RPMI8226 (cell line): Measurements from ENCODE around the gene SLX4IP.

Source experiments
- DNase-seq: peaks from one replicate; pipeline ENCODE4 v3.0.0-alpha.2; 2015

Gene SLX4IP

DNA sequence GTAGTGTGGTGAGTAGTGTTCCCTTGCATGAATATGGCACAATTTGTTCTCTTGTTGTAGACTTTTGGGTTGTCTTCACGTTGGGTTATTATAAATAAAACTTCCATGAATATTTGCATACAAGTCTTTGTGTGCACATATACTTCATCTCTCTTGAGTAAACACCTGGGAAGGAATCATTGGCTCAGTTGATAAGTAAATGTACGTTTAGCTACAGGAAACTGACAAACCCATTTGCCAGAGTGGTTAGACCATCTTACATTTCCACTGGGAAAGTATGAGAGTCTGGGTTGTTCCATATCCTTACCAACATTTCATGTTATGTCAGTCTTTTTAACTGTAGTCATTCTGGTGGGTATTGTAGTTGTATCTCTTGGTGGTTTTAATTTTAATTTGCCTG, 119.2 kb downstream of the SLX4IP start:
- DNase-seq, result no peak

GRCh38 chr20:10555393-10555792, 120.3 kb downstream of the SLX4IP start:
- no peak for DNase-seq

DNA sequence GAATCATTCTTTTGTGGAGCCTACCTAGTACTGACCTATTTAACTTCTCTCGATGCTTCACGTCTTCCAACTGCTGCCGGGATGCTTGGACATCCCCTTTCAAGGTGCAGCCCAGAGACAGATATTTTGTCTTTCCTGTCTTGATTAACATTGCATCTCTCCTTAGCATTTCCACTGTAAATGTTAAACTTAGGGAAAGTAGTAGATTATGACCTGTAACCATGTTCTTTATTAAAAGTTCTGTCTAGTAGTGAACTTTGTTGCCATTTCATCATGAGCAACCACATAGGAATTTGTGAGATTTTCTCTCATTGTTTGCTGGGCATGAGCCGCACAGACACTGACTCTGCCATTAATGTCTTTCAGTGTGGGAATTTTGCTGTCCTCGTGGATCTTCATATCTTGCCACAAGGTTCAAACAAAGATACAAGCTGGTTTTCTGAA, 120.8 kb downstream of the SLX4IP start:
- DNase-seq, result no peak

DNA sequence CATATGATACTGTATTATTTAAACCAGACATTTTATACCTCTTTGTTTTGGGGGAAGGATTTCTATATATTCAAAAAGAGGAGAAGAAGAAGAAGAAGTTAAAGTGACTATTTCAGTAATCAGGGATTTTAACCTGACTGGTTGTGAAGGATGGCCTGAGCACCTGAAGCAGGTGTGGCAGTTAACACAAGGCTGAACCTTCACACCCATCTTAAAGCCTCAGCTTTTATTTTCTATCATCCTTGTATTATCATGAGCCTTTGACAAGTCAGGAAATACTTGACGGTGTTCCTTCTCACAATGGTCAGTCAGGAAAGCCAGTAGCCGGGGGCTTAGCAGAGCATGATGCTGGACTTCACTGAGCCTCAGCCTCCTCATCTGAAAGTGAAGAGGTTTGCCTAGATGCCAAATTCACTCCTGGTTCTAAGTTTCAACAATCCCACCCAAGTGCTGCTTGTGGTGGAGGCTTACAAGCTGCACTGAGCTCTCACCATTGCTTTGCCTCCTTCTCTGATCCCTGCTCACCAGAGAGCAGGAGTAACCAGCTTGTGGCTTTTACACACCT, 121.5 kb downstream of the SLX4IP start:
- no peak for DNase-seq

GRCh38 chr20:10557685-10558084, 122.6 kb downstream of the SLX4IP start:
- DNase-seq, result no peak

DNA sequence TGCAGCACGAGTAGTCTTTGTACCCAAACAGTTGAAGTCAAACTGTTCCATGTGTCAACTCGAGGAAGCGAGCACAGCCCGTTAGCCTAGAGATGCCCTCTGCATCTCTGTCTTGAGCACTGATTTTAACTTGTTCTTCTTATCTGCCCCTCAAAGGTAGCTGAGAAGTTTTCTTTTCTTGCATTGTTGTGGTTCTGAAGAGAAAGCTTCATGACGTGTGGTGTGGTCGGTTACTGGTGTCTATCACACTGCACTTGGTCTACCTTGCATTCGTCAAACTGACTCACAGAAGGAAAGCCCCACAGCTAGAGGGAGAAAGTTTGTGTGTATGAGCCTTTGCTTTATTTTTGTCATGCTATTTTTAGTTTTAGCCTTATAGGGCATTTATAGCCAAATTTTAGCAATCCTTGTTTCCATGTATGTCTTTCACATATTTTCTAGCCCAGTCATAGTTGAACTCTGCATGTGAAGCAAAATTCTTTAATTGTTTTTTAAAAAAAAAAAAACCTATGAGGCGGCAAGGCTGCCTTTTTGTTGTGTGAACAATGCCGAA, 123.6 kb downstream of the SLX4IP start:
- no peak for DNase-seq

GRCh38 chr20:10559266-10559665, 124.2 kb downstream of the SLX4IP start:
- no peak for DNase-seq

DNA sequence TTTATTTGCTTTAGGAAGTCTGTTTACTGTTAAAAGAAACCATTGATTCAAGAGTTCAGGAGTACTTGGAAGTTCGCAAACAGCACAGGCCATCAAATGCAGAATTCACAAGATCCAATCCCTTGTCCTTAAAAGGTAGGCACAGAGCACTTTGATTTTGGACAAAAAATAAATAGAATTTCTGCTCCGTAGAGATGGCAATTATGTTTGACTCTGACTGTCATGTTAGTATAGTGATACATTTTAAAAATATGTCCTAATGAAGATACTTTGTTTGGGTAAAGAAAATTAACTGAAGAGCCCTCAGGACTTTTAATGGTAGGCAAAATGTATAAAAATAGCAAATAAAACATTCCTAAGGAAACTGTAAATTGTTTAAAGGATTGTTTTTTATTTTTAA, 125.6 kb downstream of the SLX4IP start:
- no peak for DNase-seq

- DNase-seq, result no peak
These were observed 126.2 kb downstream of the SLX4IP start for GRCh38 chr20:10561302-10561701.

- no peak for DNase-seq
These were observed 127.8 kb downstream of the SLX4IP start for GRCh38 chr20:10562899-10563298.

DNA sequence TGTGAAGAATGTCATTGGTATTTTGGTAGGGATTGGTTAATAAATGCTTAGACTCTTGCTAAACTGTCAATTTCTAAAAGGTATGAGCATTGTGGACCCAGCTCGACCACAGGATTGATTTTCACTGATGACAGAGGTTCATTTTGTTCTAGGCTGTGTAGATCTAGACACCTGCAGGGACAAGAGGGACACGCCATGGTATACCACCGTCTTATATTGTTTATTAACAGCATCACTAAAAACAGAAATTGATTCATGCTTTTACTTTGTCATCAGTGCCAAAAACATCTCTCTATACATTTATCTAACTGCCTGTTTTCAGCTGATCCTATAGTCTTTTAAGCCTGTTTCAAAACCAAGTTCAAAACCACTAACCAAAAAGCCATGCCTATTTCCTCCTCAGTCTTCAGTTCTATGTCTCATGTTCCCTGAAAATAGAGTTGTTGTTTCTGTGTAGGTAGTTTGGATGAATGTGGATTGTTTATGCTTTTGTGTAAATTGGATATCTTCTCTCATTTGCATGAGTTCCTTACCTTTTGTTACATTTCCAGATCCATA, 128.9 kb downstream of the SLX4IP start:
- no peak for DNase-seq

DNA sequence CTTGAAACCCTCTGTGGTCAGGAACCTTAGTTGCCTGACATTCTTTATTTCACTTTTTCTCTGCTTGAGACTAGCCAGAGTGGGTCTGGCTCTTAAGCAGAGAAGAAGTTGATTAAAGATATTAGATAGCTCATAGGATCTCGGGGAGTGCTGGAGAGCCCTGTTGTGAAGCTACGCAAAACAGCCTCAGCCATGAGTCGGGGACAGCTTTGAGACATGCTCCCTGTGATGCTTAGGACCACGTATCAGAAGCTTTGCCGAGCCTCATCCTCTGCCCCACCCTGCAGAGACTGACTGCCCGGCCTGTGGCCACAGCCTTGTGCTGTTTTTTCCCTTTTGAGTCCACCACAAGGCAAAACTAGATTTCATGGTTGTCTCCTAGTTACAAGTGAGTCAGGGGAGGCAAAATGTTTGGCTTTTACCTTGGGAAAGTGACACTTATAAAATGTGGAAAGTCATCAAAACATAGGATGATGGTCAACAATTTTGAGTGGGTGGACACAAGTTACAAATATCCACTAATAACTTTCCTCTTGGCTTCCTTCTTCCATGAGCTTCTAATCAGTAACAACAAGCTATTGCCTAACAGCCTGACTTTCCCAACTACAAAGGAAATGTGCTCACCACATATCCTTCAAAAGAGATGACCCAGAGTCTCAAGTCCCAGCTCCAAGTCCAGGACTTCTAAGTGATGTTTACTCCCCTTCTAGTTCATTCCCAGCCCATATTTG, 130.3 kb downstream of the SLX4IP start:
- no peak for DNase-seq

DNA sequence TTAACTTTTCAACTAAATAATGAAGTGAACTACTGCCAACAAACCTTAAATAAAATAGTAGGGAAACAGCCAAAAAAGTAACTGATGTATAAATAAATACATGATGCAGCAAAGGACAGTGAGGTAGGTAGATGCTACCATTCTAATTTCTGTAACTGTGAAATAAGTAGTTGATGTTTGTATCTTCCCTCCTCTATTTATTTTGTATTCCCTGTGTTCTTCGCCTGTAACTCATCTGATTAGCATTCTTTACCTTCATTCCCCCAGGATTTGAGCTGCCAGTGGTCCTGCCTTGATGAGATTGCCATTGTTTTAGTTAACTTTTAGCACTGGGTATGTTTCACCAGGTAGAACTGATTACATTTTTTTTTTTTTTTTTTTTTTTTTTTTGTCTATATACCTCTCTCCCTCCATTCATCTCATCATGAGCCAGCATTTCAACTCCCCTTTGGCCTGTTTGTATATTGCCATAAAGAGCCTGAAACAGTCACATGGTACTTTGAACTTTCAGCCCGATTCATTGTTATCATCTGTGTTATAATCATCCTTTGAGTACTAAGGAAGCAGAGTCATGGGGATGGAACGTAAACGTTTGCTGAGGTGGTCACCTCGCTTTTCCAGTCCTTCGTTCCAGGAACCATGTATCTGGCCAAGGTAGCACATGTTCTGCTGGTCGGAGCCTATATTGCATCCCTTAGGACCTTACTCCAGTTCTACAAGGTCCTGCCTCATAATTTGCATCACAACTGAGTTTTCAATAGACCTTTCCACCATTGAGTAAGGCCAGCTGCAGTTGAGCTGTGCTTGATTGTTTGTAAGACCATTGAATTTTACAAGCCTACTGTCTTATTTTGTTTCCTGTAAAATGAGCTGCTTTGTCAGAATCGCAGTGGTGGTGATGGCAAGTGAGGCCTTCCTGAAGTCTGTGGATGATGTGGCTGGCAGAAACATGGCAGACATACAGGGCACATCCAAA, 131.1 kb downstream of the SLX4IP start:
- DNase-seq, result no peak

GRCh38 chr20:10568032-10568431, 132.9 kb downstream of the SLX4IP start:
- DNase-seq, result no peak

GRCh38 chr20:10571313-10571815, 136.3 kb downstream of the SLX4IP start:
- DNase-seq, result no peak

DNA sequence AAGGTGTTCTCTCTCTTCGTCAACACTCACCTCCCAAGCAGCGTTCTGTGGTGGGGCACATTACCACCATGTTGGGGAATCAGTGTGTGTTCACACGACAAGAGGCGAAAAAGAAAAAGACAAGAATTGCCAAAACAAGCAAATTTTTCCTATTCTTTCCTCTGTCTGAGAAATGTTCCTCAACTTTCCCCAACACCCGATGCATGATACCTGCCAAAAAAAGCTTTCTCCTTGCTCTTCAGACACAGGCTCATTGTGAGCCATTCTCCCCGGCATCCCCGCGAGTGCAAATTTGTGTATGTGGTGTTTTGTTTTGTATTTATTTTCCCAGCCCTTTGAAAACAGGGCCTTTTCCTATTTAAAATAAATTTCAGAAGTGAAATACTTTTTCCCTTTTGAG, 137.7 kb downstream of the SLX4IP start:
- DNase-seq, result no peak

GRCh38 chr20:10573273-10573950, 138.3 kb downstream of the SLX4IP start:
- DNase-seq, result no peak

DNA sequence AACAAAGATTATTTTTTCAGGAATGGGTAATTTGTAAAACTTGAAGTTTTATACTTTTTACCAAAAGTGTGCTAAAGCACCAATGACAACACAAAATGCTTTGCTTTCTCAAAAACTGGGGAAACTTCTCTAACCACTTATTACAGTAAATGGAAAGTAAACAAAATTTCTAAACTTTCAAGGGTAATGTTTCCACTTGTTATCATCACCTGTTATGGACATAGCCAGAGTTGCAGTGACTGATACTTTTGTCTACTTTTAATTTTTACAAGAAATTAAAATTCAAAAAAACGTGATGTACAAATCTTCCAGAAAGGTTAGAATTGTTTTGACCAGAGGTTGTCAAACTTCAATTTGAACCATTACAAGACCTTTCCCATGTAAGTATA, 138.8 kb downstream of the SLX4IP start:
- DNase-seq, result no peak

DNA sequence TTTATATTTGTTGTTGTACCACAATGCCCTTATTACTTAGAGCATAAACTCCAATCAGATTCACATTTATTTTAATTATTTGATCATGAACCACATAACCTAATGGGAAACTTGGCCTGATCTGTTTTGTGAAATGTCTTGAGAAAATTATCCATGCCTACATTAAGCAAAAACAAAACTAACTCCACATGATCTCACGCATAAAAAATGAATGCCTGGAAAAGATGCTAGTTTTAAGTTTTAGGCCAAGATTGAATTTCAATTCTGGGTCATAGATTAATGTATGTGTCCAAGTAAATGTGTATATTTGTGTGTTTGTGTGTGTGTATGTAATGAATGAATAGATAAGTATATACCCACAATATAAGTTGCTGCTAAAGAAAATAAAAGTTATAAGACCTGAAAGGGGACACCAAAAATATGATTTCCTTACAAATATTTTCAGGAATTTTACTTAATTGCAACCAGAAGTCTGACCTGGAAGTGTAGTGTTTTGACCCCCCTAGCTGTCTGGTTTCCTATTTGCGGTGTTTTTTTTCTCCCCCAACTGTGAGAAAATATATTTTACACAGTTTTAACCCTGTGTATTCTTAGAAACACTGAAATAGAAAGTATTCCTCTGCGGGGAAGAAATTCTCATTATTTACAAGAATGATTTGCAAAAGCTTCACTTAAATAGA, 141.4 kb downstream of the SLX4IP start:
- no peak for DNase-seq

GRCh38 chr20:10577648-10578047, 142.5 kb downstream of the SLX4IP start:
- DNase-seq, result no peak

DNA sequence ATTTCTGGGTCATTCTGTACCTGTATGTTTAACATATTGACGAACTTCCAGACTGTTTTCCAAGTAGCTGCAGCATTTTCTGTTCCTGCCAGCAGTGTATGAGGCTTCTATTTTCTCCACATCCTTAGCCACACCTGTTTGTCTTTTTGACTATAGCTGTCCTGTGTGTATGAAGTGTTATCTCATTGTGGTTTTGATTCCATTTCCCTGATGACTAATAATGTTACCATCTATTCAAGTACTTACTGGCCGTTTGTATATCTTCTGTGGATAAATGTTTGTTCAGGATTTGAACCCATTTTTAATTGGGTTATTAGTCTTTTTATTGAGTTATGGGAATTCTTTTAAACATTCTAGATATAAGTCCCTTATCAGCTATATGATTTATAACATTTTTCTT, 143.5 kb downstream of the SLX4IP start:
- no peak for DNase-seq

GRCh38 chr20:10579942-10580341, 144.8 kb downstream of the SLX4IP start:
- DNase-seq, result no peak
